Limb (tissue), 2 donors: ENCODE measurements around the gene AP4S1.
"Not testable (repeated sequence)": the region's sequence is repeated elsewhere in the genome, so short reads cannot be mapped to it uniquely, and the experiment has no call there.

ENCODE experiments used
- DNase-seq, 2 donors: peaks; one replicate each; pipeline ENCODE4 v3.0.0-alpha.2; 2016; ENCODE audit errors: extremely low spot score in 2 of 2

The AP4S1 gene

GRCh38 chr14:31025367-31026076, at the start of gene AP4S1:
AP4S1 (plus strand) TSS chr14:31025649; CDS start chr14:31066197, 40,548 bp downstream.
- peak; percentile 42 to 82 for DNase-seq

DNA sequence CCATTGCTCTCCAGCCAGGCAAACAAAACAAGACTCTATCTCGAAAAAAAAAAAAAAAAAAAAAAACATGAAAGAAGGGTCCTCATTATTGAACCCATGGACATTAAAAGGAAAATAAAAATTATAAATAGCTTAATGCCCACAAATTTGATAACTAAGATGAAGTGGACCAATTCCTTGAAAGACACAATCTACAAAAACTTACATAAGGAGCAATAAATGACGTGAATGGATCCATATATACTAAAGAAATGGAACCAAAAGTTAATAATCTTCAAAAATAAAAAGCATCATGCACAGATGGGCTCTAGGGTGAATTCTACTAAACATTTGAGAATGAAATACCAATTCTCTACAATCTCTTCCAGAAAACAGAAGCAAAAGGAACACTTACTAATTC, 47.7 kb upstream of the AP4S1 start:
- DNase-seq, result no peak

DNA sequence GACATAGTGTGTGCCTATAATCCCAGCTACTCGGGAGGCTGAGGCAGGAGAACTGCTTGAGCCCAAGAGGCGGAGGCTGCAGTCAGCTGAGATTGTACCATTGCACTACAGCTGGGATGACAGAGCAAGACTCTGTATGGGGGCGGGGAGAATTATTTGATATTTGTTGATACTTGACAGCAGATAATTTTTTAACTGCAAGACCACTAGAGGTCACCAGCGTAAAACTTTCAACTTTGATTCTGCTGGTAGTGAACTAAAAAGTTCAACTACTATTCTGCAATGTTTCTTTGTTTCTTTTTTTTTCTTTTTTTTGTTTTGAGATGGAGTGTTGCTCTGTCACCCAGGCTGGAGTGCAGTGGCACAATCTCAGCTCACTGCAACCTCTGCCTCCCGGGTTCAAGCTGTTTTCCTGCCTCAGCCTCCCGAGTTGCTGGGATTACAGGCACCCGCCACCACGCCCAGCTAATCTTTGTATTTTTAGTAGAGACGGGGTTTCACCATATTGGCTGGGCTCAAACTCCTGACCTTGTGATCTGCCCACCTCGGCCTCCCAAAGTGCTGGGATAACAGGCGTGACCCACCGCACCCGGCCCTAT, 45.2 kb upstream of the AP4S1 start:
- peak in 1 of 2 donors; percentile 65 for DNase-seq

- no peak for DNase-seq
Observed at GRCh38 chr14:30980980-30981379, 44.5 kb upstream of the AP4S1 start.

GRCh38 chr14:30982533-30982932, 42.9 kb upstream of the AP4S1 start:
- DNase-seq, result no peak

- no peak for DNase-seq
Observed at GRCh38 chr14:30983858-30984257, 41.6 kb upstream of the AP4S1 start.

GRCh38 chr14:30985796-30986195, 39.7 kb upstream of the AP4S1 start:
- DNase-seq, result no peak

GRCh38 chr14:30988509-30988908, 36.9 kb upstream of the AP4S1 start:
- no peak for DNase-seq

- no peak for DNase-seq
Observed at GRCh38 chr14:30990770-30991169, 34.7 kb upstream of the AP4S1 start.

GRCh38 chr14:30991408-30991807, 34.0 kb upstream of the AP4S1 start:
- no peak for DNase-seq

DNA sequence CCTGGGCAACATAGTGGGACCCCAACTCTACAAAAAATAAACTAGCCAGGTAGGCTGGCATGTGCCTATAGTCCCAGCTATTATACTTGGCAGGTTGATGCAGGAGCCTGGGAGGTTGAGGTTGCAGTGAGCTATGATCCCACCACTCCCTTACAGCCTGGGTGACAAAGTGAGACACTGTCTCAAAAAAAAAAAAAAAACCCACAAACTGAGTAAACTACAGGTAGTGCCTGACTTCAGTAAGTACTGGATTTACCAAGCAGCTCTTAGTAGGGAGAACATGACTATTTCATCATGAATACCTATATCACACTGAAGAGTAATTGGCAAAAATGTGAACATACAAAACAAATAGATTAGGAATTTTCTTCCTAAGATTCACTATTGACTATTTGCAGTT, 32.4 kb upstream of the AP4S1 start:
- DNase-seq, result no peak

- DNase-seq, result no peak
Observed at GRCh38 chr14:30994681-30995620, 30.5 kb upstream of the AP4S1 start.

DNA sequence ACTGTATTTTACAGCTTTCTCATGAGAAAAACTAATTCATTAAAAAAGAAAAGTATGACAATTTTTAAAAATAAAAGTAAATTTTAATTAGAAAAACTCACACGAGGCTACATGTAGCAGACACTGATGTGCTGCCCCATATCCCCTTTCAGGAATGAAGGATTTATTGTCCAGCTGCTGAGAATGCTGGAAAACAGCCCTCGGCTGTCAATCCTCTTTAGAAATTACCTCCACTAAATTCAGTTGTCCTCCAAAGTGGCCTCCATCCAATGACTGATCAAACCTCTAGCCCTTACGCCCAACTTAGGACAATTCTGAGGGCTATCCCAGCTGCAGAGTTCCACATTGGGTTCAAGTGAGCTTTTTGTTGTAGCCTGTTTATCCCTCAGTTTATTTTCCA, 29.8 kb upstream of the AP4S1 start:
- no peak for DNase-seq

DNA sequence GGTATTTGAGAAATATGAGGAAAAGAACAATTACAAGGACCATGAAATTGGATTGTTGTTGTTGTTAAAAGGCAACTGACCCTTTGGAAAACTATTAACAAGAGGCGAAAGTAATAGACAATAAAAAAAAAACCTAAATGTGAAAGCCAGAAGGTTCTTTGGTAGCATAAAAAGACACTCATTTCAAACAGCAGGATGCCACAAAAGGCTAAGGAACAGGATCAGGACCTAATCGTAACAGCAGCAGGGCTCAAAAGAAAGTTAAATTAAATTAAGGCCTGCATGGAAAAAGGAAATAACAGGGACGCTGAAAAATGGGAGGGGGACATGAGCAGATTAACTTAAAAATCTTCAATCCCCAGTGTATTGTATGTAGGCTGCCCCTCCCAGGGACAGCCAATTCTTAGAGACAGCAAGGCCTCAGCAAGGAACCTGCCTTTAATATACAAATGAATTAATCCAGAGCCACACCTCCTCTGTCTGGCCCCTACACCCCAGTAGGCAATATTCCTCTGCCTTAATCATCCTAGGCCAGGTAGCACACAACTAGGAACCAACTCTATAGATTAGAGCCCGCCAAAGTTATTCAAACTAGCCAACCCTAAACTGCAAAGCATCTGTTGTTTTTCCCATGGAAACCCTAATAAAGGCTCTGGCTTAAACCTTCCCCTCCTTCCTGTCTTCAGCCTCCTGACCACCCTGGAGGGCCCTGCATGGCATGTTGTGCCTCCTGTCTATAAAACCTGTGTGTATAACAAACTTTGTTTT, 28.4 kb upstream of the AP4S1 start:
- no peak for DNase-seq

GRCh38 chr14:30998100-30998706, 27.2 kb upstream of the AP4S1 start:
- DNase-seq, result no peak

- no peak for DNase-seq
Observed at GRCh38 chr14:30999038-30999773, 26.2 kb upstream of the AP4S1 start.

DNA sequence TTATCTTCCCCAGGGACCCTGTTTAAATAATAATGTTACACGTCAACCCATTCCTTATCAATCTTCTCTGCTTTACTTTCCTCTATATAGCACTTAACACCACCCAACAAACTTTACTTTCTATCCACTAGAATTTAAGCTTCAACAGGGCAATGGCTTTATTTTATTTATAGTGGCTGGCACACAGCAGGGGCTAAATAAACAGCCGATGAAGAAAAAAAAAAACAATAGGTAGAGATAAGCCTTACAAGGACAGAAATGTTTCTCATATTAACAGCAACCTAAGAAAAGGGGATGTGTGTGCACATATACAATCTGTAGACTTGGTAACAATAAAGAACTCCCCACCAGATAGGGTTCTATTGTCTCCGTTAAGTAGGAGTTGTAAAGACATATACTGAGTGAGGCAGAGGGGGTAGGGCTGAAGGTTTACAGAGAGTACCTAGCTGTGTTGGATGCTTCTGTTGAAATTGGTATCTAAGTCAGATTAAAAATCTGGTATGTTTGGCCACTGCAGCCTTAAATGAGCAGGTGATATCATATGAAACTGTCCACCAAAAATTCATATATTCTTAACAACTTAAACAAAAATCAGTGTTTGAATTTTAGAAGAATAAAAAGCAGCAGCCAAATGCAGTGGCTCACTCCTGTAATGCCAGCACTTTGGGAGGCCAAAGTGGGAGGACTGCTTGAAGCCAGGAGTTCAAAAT, 24.7 kb upstream of the AP4S1 start:
- DNase-seq, result no peak

DNA sequence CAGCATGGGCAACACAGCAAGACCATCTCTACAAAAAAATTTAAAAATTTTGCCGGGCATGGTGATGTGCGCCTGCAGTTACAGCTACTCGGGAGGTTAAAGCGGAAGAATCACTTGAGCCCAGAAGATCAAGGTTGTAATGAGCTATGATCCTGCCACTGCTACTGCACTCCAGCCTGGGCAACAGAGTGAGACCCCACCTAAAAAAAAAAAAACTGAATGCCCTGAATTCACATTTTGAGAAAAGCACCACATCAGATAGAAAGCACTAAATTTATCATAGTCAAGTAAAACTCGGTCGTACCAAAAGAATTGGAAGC, 24.1 kb upstream of the AP4S1 start:
- DNase-seq, result no peak

DNA sequence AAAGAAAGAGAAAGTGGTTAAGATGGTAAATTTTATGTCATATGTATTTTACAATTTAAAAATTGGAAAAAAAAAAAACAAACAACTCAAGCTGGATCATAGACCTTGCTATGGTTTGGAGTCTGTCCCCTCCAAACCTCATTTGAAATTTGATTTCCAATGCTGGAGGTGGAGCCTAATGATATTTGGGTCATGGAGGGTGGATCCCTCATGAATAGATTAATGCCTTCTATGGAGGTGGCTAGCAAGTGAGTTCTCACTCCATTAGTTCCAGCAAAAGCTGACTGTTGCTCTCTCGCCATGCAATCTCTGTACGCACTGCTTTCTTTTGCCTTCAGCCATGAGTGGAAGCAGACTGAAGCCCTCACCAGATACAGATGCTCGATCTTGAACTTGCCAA, 22.2 kb upstream of the AP4S1 start:
- DNase-seq, result no peak

DNA sequence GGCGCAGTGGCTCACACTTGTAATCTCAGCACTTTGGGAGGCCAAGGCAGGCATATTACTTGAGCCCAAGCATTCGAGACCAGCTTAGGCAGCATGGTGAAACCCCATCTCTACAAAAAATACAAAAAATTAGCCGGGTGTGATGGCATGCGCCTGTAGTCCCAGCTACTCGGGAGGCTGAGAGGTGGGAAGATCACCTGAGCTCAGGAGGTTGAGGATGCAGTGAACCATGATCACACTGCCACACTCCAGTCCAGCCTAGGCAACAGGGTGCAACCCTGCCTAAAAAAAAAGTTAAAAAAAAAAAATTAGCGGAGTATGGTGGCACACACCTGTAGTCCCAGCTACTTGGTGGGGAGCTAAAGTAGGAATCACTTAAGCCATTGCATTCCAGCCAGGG, 21.4 kb upstream of the AP4S1 start:
- DNase-seq, result not testable (repeated sequence)
